ENCODE results near the gene NAV1. TPM values are rescaled to one million over a fixed set of nuclear protein-coding genes. Genes with fewer than 3 reads are reported as not detected.

The NAV1 gene
- total and polyA plus RNA-seq, 9 of the 15 experiments (the other 6 are each of a cell fraction or from before 2014, with no cell fraction given) = 0.91 to 16.8 (median 3.2) TPM

DNA sequence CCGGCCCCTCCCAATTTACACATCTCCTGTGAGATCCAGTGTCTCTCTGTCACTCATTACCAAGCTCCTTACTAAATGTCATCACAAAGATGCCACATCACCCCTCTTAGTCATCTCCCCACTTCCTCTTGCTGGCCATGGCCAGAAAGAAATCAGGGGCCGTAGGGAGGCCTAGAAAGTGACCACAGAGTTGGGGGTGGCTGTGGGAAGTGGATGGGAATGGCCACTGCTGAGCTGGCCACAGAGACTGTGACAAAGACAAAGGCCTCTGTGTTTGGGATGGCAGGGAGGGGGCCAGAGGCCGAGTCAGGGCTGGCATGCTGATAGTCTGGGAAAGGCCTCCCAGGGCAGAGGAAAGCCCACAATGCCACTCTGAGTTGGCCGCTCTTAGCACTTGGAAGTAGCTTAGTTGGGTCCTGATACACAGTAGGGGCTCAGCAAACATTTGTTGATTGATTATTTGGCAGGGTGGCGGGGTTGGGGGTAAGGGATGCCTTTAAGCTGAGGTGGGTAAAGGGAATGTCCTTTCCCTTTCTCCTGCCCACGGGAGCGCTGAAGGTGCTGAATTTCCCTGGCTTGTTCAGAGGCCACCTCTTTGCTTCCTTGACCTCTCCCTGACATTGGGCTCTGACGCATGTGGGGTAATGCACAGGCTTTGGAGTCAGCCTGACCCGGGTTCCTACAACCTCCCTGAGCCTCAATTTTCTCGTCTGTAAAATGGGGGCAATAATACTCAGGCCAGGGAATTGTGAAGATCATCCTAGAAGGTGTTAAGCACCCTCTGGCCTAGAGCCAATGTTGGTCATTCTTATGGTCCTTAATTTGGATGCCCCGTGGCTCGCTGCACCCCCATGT is 13.2 kb downstream of the NAV1 start (continued):
- TF ChIP-seq SIX5 (IDR thresholded peaks at IDR 0.05; ENCODE audit: borderline replicate concordance in 1 of 2, insufficient read depth in 1 of 2, low read depth in 1 of 2, low read length in 2 of 2) (no peak), DNMT1 (IDR thresholded peaks at IDR 0.05) (no peak), FOS (IDR thresholded peaks at IDR 0.05; ENCODE audit: extremely low read depth, insufficient read length) (peak; percentile 37), ESRRB (CRISPR knock-in tag; IDR thresholded peaks at IDR 0.05; ENCODE audit: borderline replicate concordance) (no peak), RFX1 (IDR thresholded peaks at IDR 0.05) (no peak), NELFE (IDR thresholded peaks at IDR 0.05; ENCODE audit: insufficient read depth, insufficient read length) (no peak), OTX1 (CRISPR knock-in tag; IDR thresholded peaks at IDR 0.05) (no peak), HNRNPUL1 (IDR thresholded peaks at IDR 0.05; ENCODE audit: low read length) (no peak)
- TF ChIP-seq, protein P1, sequence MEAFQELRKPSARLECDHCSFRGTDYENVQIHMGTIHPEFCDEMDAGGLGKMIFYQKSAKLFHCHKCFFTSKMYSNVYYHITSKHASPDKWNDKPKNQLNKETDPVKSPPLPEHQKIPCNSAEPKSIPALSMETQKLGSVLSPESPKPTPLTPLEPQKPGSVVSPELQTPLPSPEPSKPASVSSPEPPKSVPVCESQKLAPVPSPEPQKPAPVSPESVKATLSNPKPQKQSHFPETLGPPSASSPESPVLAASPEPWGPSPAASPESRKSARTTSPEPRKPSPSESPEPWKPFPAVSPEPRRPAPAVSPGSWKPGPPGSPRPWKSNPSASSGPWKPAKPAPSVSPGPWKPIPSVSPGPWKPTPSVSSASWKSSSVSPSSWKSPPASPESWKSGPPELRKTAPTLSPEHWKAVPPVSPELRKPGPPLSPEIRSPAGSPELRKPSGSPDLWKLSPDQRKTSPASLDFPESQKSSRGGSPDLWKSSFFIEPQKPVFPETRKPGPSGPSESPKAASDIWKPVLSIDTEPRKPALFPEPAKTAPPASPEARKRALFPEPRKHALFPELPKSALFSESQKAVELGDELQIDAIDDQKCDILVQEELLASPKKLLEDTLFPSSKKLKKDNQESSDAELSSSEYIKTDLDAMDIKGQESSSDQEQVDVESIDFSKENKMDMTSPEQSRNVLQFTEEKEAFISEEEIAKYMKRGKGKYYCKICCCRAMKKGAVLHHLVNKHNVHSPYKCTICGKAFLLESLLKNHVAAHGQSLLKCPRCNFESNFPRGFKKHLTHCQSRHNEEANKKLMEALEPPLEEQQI (IDR thresholded peaks at IDR 0.05) = no peak
- TF ChIP-seq, protein P2, sequence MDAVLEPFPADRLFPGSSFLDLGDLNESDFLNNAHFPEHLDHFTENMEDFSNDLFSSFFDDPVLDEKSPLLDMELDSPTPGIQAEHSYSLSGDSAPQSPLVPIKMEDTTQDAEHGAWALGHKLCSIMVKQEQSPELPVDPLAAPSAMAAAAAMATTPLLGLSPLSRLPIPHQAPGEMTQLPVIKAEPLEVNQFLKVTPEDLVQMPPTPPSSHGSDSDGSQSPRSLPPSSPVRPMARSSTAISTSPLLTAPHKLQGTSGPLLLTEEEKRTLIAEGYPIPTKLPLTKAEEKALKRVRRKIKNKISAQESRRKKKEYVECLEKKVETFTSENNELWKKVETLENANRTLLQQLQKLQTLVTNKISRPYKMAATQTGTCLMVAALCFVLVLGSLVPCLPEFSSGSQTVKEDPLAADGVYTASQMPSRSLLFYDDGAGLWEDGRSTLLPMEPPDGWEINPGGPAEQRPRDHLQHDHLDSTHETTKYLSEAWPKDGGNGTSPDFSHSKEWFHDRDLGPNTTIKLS (IDR thresholded peaks at IDR 0.05; ENCODE audit: borderline replicate concordance, low read depth) = peak; percentile 94
- TF ChIP-seq, protein P3, sequence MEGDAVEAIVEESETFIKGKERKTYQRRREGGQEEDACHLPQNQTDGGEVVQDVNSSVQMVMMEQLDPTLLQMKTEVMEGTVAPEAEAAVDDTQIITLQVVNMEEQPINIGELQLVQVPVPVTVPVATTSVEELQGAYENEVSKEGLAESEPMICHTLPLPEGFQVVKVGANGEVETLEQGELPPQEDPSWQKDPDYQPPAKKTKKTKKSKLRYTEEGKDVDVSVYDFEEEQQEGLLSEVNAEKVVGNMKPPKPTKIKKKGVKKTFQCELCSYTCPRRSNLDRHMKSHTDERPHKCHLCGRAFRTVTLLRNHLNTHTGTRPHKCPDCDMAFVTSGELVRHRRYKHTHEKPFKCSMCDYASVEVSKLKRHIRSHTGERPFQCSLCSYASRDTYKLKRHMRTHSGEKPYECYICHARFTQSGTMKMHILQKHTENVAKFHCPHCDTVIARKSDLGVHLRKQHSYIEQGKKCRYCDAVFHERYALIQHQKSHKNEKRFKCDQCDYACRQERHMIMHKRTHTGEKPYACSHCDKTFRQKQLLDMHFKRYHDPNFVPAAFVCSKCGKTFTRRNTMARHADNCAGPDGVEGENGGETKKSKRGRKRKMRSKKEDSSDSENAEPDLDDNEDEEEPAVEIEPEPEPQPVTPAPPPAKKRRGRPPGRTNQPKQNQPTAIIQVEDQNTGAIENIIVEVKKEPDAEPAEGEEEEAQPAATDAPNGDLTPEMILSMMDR (IDR thresholded peaks at IDR 0.05 in 2 of 3, conservative IDR thresholded peaks at IDR 0.05 in 1 of 3; ENCODE audit: insufficient read depth in 2 of 3, low read depth in 1 of 3, low read length in 3 of 3) = no peak
- TF ChIP-seq, protein P4, sequence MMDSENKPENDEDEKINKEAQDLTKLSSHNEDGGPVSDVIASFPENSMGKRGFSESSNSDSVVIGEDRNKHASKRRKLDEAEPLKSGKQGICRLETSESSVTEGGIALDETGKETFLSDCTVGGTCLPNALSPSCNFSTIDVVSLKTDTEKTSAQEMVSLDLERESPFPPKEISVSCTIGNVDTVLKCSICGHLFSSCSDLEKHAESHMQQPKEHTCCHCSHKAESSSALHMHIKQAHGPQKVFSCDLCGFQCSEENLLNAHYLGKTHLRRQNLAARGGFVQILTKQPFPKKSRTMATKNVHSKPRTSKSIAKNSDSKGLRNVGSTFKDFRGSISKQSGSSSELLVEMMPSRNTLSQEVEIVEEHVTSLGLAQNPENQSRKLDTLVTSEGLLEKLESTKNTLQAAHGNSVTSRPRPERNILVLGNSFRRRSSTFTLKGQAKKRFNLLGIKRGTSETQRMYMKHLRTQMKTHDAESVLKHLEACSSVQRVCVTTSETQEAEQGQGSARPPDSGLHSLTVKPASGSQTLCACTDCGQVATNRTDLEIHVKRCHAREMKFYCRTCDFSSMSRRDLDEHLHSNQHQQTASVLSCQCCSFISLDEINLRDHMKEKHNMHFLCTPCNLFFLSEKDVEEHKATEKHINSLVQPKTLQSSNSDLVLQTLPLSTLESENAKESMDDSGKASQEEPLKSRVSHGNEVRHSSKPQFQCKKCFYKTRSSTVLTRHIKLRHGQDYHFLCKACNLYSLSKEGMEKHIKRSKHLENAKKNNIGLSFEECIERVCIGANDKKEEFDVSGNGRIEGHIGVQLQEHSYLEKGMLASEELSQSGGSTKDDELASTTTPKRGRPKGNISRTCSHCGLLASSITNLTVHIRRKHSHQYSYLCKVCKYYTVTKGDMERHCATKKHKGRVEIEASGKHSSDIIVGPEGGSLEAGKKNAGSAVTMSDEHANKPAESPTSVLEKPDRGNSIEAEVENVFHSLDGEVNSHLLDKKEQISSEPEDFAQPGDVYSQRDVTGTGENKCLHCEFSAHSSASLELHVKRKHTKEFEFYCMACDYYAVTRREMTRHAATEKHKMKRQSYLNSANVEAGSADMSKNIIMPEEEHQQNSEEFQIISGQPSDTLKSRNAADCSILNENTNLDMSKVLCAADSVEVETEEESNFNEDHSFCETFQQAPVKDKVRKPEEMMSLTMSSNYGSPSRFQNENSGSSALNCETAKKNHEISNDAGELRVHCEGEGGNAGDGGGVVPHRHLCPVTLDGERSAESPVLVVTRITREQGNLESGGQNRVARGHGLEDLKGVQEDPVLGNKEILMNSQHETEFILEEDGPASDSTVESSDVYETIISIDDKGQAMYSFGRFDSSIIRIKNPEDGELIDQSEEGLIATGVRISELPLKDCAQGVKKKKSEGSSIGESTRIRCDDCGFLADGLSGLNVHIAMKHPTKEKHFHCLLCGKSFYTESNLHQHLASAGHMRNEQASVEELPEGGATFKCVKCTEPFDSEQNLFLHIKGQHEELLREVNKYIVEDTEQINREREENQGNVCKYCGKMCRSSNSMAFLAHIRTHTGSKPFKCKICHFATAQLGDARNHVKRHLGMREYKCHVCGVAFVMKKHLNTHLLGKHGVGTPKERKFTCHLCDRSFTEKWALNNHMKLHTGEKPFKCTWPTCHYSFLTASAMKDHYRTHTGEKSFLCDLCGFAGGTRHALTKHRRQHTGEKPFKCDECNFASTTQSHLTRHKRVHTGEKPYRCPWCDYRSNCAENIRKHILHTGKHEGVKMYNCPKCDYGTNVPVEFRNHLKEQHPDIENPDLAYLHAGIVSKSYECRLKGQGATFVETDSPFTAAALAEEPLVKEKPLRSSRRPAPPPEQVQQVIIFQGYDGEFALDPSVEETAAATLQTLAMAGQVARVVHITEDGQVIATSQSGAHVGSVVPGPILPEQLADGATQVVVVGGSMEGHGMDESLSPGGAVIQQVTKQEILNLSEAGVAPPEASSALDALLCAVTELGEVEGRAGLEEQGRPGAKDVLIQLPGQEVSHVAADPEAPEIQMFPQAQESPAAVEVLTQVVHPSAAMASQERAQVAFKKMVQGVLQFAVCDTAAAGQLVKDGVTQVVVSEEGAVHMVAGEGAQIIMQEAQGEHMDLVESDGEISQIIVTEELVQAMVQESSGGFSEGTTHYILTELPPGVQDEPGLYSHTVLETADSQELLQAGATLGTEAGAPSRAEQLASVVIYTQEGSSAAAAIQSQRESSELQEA (IDR thresholded peaks at IDR 0.05; ENCODE audit: low read depth) = no peak

Measured in K562 (cell line).